Mammary epithelial cell (primary cell): ENCODE results near the gene IFT57.

Source experiments
- CTCF ChIP-seq, 2 donors: IDR thresholded peaks in 1 of 2; conservative IDR thresholded peaks in 1 of 2; 2 replicates each; pipeline ENCODE4 v1.5.1; 2011 to 2012; ENCODE audit warnings: inconsistent platforms in 2 of 2, low read length in 2 of 2, mild to moderate bottlenecking in 2 of 2, control low read depth in 1 of 2, low read depth in 1 of 2; ENCODE audit not compliant: insufficient read depth in 1 of 2; ENCODE audit errors: extremely low read depth in 1 of 2
- EZH2 ChIP-seq: IDR thresholded peaks from 2 replicates; pipeline ENCODE4 v1.6.1; 2012; ENCODE audit warnings: low read length, inconsistent platforms, borderline replicate concordance

GRCh38 chr3:108200024-108200423 is 22.2 kb downstream of the IFT57 start:
- TF ChIP-seq CTCF (conservative IDR thresholded peaks at IDR 0.05 in 1 of 2, IDR thresholded peaks at IDR 0.05 in 1 of 2; ENCODE audit: extremely low read depth in 1 of 2, insufficient read depth in 1 of 2, low read depth in 1 of 2, low read length in 2 of 2) (no peak), EZH2 (no peak)
